ENCODE measurements around the gene UHRF1.
"Not testable (repeated sequence)": the region's sequence is repeated elsewhere in the genome, so short reads cannot be mapped to it uniquely, and the experiment has no call there.

UHRF1 gene

GRCh38 chr19:4939466-4939865 is 30.2 kb downstream of the UHRF1 start:
- H3K4me3 ChIP-seq (ENCODE audit: low read depth, low read length): no peak overlapping the region
- DNase-seq (ENCODE audit: low read depth): peak; percentile 80
- TF ChIP-seq CTCF (IDR thresholded peaks at IDR 0.05; ENCODE audit: control insufficient read depth, extremely low read depth, insufficient read depth): no peak

GRCh38 chr19:4941638-4942169 is 32.4 kb downstream of the UHRF1 start:
- DNase-seq (ENCODE audit: low read depth): not testable (repeated sequence)

GRCh38 chr19:4950650-4951049 is 41.3 kb downstream of the UHRF1 start:
- not testable (repeated sequence) for DNase-seq (ENCODE audit: low read depth); H3K4me3 ChIP-seq (ENCODE audit: low read depth, low read length)

More at GRCh38 chr19:4941638-4942169, 32.4 kb downstream of the UHRF1 start:
- not testable (repeated sequence) for H3K4me3 ChIP-seq (ENCODE audit: low read depth, low read length)

- H3K4me3 ChIP-seq (ENCODE audit: low read depth, low read length): no peak overlapping the region
- no peak for DNase-seq (ENCODE audit: low read depth)
- no peak for TF ChIP-seq CTCF (IDR thresholded peaks at IDR 0.05; ENCODE audit: control insufficient read depth, extremely low read depth, insufficient read depth)
These were observed 42.4 kb downstream of the UHRF1 start for GRCh38 chr19:4951656-4952055.

GRCh38 chr19:4952945-4953344 is 43.6 kb downstream of the UHRF1 start:
- no peak for TF ChIP-seq CTCF (IDR thresholded peaks at IDR 0.05; ENCODE audit: control insufficient read depth, extremely low read depth, insufficient read depth)
- H3K4me3 ChIP-seq (ENCODE audit: low read depth, low read length): no peak overlapping the region
- DNase-seq (ENCODE audit: low read depth): no peak

GRCh38 chr19:4954320-4955149 is 45.2 kb downstream of the UHRF1 start:
- not testable (repeated sequence) for DNase-seq (ENCODE audit: low read depth); H3K4me3 ChIP-seq (ENCODE audit: low read depth, low read length)

GRCh38 chr19:4955274-4955673 is 46.0 kb downstream of the UHRF1 start:
- no peak for TF ChIP-seq CTCF (IDR thresholded peaks at IDR 0.05; ENCODE audit: control insufficient read depth, extremely low read depth, insufficient read depth)
- no peak overlapping the region for H3K4me3 ChIP-seq (ENCODE audit: low read depth, low read length)
- DNase-seq (ENCODE audit: low read depth): no peak

GRCh38 chr19:4957981-4958380 is 48.7 kb downstream of the UHRF1 start:
- no peak overlapping the region for H3K4me3 ChIP-seq (ENCODE audit: low read depth, low read length)
- no peak for DNase-seq (ENCODE audit: low read depth)
- TF ChIP-seq CTCF (IDR thresholded peaks at IDR 0.05; ENCODE audit: control insufficient read depth, extremely low read depth, insufficient read depth): no peak

Measured in LNCaP clone FGC (cell line).